HL-60/S4 treated with phorbol 12-myristate 13-acetate at 8.2 ng/mL for 4 days and 3 days (cell line): ENCODE measurements around the gene F12.

ENCODE experiments used
- in situ Hi-C: fragments of 300-500 bp; cut with MboI; formaldehyde crosslinking; loops from 2 replicates; pipeline ENCODE4 v1.15.0; 2022; ENCODE audit warnings: low sequenced_read_pairs

The F12 gene

GRCh38 chr5:177409043-177409801 lies at the start of gene F12:
F12 (minus strand) TSS chr5:177409564; CDS start chr5:177409527, 37 bp downstream.
- in situ Hi-C loops, result no loop called here

GRCh38 chr5:177458912-177459350 lies 49.6 kb upstream of the F12 start:
- in situ Hi-C loops, result no loop called here

- in situ Hi-C loops, result no loop called here
Observed at GRCh38 chr5:177457852-177458681, 48.7 kb upstream of the F12 start.

DNA sequence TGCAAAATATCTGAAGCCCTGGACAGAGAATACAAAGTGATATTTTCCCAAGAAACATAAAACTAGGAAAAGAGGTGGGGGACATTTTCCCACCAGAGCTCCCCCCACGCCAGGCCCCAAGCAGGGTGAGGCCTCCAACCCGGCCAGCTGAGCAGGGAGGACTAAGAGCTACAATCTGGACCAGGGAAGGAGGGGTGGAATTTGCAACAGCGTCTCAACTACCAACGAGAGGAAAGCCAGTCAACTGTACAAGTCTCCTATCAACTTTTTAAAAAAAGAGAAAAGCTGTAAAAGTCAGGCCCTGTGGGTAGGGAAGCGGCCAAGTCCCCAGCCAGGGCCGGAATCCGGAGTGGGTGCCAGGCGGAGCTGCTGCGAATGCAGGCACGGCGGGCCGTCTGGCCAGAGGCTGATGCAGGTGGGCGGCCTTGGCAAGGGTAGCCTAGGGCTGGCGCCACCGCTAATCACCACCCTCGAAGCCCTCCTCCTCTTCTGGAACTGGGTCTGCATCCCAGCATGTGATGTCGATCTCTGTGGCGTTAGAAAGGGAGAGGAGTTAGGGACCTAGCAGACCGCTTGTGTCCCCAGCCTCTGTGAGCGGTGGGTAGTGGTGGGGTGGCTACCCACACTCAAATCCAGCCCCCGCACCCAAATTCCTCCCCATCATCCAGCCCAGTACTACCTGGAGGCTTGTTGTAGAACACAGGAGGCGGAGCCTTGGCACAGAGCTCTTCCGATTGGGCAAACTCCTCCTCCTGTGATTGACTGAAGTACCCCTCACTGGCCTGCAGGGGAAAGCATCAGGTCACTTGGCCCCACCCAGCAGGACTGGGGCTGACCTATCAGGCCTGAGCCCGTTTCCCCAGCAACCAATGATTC lies 47.9 kb upstream of the F12 start:
- in situ Hi-C loops, result no loop called here

DNA sequence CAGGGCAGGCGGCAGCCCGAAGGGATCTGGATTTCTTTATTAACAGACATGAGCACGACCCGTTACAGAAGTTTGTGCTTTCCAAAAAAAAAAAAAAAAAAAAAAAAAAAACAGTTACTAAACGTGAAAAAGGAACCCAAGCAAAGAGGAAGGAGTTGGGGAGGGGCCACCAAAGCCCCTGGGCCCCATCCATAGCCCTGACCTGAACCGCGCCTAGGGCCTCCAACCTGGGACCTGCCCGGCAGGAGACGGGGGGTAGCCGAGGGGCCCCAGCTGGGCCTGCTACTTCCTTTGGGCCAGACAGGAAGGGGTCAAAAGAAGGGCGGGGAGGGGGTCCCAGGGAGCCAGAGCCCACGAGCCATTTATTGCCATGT lies 47.2 kb upstream of the F12 start:
- in situ Hi-C loops, result no loop called here

- in situ Hi-C loops, result no loop called here
Observed at GRCh38 chr5:177455661-177456590, 46.6 kb upstream of the F12 start.

DNA sequence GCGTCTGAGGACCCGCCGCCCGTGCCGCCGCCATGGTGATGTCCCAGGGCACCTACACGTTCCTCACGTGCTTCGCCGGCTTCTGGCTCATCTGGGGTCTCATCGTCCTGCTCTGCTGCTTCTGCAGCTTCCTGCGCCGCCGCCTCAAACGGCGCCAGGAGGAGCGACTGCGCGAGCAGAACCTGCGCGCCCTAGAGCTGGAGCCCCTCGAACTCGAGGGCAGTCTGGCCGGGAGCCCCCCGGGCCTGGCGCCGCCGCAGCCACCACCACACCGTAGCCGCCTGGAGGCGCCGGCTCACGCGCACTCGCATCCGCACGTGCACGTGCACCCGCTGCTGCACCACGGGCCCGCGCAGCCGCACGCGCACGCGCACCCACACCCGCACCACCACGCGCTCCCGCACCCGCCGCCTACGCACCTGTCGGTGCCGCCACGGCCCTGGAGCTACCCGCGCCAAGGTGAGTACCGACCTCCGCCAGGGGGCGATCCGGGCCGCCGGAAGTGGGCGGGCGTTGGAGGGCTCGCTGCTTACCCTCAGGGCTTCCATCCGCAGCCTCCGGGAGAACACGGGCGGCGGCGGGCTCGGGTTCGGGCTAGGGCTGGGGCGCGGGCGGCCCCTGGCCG lies 45.8 kb upstream of the F12 start:
- in situ Hi-C loops, result no loop called here

- in situ Hi-C loops, result no loop called here
Observed at GRCh38 chr5:177454397-177455035, 45.2 kb upstream of the F12 start.

DNA sequence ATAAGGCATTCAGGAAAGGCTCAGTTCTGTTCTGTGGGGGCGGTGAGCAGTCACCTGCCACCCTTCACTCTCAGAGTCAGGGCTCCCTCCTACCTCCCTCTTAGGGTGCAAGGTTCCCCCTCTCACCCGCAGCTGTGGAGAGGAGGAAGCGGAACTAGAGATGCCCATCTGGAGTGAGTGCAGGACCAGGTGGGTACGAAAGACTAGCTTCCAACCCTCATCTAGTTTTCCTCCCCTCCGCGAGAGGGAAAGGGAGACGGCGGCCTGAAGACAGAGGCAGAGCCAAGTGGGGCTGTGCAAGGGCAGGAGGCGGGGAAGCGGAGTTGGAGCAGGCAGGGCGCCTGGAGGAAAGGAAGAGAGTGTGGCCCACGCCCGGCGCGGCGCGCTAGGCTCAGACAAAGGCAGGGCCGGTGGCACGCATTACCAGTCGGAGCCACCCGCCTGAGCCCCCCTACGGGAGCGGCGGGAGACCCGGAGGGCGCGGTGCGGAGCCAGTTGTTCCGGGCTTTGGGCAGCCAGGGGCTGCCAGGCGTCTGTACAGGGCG lies 44.6 kb upstream of the F12 start:
- in situ Hi-C loops, result no loop called here

DNA sequence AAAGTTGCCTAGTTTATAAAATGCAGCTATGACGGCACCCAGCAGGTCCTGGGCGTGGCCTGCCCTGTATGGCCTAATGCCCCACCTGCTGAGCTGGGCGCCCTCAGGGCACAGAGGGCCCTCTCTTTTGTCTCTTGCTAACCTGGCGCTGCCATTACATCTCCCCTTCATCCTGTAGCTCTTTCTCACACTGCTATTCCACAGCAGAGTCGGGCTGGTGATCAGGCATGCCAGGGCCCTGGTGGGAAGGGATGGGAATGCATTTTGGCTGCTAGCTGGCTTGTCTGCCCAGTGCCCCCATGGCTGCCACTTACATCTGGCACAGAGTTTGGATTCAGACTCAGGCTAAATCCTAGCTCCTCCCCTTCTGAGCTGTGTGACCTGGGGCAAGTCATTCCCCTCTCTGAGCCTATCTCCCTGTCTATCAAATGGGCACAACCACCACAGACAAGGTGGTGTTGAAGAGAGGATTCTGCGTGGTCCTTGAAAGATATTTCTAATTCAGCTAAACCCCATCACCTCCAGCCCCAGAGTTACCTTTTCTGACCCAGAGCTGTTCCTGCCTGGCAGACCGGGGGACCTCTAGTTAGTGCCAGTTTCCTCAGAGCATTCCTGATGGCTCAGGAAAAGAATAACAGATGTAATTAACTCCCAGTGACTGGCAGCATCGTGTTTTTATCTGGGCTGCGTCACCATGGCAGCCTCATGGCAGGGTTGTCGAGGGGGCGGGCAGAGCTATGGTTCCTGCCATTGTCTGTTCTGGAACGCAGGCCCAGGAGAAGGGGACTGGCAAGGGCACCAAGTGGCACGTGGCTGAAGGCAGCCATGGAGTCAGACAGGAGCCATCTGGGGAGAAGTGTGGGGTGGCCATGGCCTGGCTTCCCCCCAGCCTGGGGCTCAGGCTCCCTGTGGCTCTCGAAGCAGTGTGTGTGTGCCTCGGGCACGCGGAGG lies 43.6 kb upstream of the F12 start:
- in situ Hi-C loops, result no loop called here

GRCh38 chr5:177450667-177451424 lies 41.5 kb upstream of the F12 start:
- in situ Hi-C loops, result no loop called here

DNA sequence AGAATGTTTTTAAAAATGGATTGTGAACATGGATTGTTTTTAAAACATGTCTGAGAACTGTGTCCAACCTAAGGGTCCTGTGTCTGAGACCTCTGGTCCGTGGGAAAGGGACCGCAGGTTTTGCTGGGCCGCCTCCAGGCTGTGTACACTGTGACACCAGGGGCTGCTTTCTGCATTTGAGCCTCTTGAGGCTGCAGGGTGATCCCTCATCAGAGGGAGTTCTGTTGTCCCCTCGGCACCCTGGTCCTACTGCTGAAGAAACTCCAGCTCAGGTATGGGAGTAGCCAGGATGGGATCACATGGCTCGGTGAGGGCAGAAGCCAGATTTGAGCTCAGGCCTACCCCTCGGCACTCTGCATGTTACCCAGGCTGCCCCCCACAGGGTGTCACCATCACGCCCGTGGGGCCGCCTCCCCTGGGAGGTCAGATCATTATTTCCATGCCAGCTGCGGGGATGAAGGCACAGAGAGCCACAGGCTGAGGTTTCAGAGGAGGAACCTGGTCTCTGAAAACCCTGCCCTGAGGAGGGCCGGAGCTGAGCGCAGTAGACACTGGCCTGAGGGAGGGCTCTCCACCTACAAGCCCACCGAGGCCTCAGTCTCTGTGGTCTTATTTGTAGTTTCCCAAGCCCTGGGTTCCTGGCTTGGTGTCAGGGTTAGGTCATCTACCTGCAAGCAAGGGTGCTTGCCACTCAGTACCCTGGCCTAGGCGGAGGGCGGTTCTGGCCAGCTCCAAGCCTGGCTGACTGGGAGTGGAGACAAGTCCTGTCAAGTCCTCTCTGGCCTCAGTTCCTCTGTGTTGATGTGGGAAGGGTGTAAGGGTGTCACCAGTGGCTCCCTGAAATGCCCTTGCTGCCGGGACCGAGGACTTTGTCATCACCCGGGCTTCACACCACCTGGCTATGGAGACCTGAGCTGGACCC lies 40.0 kb upstream of the F12 start:
- in situ Hi-C loops, result no loop called here

DNA sequence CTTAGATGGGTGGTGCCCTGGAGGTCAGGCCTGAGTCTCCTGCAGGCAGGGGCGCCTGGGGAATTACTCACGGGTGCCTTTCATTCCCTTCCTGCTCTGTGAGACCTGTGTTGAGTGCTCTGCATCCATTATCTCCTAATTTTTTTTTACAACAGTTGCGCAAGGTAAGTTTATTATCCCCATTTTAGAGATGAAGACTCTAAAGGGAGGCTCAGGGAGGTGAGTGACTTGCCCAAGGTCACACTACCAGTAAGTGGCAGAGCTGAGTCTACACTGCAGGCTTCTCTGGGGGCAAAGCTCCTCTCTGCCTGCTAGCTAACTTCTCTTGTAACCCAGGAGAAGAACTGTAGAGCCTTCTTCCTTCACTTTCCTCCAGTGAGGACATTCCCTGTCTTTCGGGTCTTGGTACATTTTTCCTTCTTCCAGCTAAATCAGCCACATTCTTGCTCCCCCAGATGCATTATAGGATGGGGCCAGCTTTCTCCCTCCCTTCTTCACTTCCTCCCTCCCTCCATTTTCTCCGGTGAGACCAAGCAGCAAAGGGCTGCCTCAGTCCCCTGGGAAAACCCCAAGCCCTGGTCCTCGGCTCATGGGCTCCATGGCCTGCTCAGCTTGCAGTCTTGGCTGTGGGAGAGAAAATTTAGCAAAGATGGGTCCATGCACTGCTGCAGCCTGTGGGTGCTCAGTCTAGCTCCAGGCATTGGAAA lies 39.0 kb upstream of the F12 start:
- in situ Hi-C loops, result no loop called here

- in situ Hi-C loops, result no loop called here
Observed at GRCh38 chr5:177447611-177448243, 38.4 kb upstream of the F12 start.

GRCh38 chr5:177447066-177447610 lies 37.8 kb upstream of the F12 start:
- in situ Hi-C loops, result no loop called here
